ENCODE measurements around the gene UBL7.
"Not testable (repeated sequence)": the region's sequence is repeated elsewhere in the genome, so short reads cannot be mapped to it uniquely, and the experiment has no call there.

The UBL7 gene

DNA sequence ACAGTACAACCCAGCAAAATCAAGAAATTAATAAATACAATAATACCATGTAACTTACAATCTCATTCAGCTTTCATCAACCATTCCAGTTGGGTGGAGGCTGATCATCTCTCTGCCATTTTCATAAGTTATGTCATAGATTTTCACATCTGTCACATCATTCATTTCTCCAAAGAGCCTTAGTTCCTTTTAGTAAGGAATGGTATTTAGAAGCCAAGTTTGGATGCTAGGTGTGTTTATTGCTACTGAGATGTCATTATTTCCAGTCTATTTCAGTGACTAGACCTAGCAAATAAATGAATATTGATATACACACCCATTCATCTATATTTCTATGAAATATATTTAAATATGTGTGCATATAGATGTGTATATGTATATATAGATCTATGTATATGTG is 2.7 kb upstream of the UBL7 start:
- DNase-seq = no peak

DNA sequence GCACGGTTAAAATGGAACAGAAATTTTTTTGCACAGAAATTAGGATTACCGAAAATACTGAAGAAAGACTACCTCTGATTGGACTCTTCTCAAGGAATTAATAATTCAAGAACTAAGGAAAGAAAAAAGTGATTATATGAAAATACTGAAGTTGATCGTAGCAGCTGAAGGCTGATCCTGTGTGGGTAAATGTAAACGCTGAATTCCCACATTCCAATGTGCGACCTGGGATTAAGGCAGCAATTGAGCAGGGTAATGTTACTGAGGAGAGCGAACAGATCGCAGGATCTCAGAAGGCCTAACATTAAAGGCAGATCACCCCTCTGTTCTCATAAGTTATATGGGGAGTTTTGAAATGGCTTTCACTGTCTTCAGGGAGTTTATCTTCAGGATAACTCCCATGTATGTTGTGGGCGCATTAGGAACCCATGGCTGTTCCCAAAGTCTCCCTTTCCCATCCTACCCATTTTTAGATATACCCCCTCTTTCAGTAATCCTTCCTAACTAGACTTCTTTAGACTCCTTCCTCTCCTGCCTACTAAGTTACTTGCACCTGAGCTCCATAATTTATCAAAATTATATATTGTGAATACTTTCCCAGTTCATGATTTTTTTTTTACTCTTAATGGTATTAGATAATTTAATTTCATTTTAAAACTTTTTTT is 1.0 kb upstream of the UBL7 start:
- DNase-seq = no peak

DNA sequence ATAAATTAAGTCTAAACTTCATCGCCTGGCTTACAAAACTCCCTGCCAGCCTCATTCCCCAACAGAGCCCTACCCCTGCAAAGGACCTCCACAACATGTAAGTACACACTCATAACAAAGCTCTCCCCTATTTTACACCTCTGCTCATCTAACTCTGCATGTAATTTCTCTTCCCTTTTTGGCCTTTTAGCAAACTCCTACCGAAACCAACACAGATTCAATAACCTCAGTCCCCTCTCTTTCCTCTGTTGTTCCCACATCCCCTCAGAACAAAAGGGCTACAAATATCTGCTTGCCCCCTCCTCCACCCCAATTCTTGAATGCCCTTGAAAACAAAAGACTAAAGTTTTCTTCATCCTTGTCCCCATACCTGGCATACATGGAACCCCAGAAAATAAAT is 662 bp downstream of the UBL7 start:
- DNase-seq = no peak

DNA sequence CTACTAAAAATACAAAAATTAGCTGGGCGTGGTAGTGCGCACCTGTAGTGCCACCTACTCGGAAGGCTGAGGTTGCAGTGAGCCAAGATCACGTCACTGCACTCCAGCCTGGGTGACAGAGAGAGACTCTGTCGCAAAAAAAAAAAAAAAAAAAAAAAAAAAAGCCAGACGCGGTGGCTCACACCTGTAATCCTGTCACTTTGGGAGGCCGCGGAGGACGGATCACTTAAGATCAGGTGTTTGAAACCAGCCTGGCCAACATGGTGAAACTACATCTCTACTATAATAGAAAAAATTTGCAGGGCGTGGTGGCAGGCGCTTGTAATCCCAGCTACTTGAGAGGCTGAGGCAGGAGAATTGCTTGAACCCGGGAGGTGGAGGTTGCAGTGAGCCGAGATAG is 1.2 kb downstream of the UBL7 start:
- not testable (repeated sequence) for DNase-seq

DNA sequence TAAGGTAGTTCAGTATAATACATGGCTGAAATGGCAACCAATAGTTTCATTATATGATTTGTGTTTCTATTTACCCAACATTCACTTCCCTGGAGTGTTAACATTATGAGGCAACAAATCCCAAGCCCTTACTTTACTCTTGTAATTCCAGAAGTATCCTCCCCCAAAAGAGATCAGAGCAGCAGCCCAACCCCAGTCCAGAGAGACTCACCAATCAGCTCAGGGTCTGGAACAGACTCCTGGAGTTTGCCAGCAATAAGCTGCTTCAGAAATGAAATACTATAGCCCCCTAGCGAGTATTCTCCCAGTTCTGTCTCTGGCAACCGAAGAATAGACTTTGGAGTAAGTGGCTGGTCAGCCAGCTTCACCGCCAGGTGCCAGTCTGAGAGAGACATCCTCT is 2.5 kb downstream of the UBL7 start:
- DNase-seq = no peak

DNA sequence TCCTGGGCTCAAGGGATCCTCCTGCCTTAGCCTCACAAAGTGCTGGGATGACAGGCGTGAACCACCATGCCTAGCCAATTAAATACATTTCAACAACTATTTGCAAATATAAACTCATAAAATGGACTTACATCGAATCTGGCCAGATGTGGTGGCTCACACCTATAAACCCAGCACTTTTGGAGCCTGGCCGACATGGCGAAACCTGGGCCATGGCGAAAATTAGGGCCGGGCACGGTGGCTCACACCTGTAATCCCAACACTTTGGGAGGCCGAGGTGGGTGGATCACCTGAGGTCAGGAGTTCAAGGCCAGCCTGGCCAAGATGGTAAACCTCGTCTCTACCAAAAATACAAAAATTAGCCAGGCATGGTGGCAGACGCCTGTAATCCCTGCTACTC is 3.9 kb downstream of the UBL7 start:
- not testable (repeated sequence) for DNase-seq

DNA sequence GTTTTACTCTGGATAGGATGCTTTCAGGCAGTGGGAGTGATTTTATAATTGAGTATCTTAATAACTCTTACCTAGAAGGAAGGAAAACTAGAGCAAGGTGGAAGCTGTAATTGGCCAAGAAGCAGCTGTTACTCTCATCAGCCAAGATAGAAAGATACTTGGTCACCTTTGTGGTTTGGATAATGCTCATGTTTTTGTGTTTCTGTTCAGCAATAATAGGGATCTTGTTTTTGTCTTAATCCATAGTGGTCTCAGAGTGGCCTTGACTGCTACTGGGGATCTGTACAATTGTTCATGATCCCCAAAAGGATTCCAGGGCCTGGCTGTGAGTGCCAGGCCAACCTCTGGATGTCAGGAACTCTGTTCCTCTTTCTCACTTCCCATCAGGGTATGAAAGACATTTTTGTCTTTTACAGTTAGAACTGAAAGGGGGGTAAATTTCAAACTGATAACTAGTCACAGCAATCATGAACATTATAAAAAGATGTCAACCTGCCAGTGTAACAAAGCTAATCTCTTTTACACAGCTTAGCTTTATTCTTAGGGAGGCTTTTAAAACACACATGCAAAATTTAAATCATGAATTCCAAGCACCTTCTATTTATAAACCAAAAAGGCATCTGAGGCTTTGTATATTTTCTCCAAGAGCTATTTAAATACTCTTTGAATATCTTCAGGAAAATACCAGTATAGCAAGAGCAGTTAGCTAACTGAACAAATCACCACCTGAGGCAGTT is 6.0 kb downstream of the UBL7 start:
- DNase-seq = no peak

DNA sequence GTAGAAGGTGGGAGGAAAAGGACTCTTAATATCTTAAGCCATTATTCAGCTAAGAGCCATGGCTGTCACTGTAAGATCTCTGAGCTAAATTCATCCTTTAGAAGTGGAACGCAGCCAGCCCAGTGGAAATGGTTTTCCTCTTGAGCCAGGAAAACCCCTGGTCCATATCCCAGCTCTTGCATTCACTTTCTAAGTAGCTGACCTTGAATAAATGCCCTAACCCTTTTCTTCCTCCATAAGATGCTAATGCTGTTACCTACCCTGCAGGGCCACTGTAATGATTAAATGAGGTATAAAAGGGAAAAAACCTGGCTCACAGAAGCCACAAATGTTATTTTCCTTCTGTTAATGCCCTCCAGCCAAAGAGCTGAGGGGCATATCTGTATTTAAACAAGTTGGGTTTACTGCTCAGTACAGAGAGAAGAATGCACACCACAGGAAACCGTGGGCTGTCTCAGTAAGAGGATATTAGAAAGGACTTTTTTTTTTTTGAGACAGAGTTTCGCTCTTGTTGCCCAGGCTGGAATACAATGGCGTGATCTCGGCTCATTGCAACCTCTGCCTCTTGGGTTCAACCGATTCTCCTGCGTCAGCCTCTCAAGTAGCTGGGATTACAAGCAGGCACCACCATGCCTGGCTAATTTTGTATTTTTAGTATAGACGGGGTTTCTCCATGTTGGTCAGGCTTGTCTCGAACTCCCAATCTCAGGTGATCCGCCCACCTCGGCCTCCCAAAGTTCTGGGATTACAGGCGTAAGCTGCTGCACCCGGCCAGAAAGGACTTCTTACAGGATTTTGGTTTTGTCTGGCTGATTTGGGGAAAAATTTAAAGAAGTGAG is 6.8 kb downstream of the UBL7 start:
- no peak for DNase-seq

DNA sequence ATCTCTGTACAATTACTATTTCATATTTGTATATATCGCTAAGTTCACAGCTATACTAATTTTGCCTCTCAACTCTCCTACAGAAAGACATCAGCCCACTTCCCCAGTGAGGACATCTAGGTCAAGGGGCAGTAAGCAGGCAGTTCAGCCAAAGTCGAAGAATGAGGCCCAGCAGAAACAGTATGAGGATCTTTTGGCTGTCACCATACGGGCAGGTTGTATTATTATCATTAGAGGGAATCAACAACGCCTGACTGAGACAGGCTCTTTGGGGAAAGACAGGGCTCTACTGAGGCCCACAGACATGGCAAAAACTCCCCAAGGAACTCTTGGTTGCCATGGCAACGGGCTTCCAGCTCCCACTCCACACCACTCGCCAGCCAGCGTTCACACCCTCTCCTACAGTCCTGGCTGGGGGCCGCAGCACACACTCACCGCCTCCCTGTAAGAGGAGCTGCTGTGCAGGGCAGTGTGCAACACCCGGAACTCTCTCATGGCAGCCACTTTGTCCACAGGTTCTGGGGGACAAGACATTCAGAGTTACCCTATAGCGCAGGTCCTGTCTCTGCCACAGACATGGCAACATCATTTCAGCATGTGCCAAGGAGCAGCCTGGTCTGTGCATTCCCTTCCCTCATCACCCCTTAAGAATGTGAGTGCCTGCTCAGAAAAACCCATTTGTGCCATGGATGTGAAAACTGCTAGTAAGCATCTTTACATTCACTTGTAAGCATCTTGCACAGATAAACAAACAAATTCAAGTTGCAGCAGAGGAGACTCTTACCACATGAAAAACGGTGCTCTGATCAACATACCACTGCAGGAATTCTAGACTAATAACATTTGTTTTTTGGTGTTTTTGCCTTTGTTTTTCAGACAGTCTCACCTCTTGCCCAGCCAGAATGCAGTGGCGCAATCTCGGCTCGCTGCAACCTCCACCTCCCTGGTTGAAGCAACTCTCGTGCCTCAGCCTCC is 8.8 kb downstream of the UBL7 start:
- DNase-seq = no peak

DNA sequence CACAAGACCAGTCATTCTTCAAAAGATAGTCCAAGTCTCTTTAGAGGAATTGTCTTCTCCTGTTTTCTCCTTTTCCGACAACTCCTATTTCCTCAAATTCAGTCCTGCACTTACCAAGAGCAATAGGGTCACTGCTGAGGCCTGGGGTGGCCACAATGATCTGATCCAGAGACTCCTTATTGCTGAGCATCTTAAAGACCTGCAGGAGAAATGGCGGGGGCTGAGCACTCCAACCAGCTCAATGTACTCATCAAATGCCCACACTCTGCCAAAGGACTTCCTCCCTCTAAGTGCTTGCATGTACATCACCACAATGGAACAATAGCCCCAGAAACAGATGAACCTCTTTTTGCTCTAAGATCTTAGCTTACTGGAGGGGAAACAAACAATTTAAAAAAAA is 9.6 kb downstream of the UBL7 start:
- DNase-seq = no peak

DNA sequence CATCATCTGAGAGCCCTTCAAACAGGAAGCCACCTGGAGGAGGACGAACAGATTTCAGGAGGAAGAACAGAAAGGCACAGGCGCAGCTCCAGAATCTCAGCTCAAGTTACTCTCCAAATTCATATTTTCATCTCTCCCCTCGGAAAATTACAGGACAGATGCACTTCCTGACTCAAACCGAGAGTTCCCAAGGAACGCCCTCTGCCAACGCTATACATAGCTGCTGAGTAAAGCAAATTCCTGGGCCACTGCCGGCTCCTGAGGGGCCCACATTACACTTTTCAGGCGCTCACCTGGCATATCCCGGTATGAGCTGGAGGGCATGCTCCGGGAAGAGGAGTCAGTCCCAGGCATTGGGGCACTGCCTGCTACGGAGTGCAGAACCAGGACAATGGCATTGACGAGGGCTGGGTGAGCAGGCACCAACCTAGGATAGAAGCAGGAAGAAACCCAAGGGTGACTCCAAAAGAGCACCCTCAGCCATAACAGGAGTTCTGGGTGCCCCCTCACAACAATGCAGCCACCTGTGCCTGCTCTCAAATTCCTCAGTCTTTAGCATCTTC is 11.2 kb downstream of the UBL7 start:
- DNase-seq = no peak

DNA sequence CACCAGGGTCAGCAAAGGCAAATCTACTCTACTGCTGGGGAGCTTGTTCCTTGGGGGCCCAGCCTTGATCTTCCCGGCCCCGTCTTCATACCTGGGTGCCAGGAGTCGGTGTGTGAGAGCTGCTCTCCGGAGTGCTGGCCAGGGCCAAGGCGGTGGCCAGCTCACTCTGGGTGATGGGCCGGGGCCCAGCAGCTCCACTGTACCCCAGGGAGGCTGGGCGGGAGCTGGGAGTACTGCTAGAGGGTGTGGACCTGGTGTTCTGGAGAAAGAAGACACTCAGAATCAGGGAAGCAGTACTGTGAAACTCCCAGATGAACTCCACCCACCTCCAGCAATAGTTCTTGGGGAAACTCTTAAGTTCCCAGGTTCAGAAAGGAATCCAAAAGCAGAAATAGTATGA is 11.9 kb downstream of the UBL7 start:
- no peak for DNase-seq

DNA sequence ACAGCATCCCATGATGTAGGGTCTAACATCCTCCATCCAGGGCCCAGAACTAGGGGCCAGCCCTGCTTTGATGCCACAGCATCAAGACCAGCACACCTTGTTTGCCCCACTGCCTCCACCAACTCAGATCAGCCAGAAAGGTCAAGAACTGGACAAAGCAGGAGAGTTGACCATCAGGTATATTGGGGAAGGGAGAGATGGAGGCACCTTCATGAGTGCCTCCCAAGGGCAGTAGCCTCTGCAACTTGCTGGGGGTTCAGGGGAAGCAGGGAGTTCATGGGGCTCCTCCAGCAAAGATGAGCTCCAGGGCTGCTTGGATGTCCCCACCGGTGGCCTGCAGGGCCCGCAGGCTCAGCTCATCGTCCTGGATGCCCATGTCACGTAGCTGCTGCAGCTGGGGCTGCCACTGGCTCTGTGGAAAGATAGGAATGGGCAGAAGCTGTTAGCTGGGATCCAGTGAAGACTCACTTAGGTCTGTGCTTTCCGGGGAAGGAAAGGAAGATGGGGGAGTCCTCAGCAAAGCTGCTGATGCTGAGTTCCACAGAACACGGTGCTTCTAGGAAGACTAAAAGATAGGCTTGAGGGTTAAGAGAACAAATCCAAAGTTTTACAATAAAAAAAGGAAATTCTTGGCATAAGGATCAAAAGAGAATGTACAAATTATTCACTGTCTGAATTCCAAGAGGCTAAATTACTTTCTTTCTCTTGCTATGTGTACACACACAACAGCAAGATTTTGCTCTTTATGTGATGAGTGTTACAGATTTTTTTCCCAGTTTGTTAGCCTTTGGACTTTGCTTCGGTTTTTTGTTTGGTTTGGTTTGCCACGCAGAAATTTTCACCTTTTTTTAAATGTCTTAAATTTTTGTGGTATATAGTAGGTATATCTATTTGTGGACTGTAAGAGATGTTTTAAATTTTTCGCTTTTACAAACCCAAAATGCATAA is 14.9 kb downstream of the UBL7 start:
- DNase-seq = no peak

DNA sequence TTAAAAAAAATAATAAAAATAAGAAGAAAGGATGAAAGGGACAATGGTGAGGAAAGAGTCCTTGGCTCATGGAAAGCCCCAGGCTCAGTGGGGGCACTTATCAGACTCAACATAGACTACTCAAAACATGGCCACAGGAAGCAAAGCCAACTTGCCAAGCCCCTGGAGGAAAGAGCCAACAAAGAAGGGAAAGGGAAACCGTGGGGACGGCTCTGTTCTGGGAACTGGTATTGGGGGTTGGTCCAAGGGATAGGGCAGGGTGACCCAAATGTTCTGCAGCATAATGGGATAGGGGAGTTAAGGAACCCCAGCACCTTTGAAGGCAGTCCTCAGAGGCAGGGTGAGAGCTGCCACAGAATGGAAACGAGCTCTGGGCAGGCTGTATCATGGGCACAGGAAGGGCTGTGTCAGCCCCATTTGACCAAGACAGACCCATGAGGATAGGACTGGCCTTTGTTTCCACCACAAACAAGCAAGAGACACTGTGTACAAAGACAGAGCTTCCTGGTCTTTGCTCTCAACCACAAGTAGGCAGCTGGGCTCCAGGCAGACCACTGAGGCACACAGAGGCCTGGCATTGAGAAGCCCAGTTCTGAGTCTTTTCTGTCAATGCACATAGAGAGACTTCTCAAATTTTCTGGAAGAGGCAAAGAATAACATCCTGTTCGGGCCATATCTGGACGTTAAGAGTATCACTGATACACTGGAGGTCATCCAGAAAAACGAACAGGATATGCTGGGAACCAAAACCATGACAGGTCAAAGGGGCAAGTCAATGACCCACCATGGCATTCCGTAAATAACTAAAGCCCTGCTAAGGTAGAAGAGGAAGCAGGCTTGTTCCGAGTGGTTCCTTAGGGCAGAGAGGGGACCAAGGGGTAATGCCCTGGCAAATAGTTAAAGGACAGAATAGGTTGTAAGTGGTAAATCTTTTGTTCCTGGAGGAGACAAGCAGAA is 16.6 kb downstream of the UBL7 start:
- DNase-seq = no peak

DNA sequence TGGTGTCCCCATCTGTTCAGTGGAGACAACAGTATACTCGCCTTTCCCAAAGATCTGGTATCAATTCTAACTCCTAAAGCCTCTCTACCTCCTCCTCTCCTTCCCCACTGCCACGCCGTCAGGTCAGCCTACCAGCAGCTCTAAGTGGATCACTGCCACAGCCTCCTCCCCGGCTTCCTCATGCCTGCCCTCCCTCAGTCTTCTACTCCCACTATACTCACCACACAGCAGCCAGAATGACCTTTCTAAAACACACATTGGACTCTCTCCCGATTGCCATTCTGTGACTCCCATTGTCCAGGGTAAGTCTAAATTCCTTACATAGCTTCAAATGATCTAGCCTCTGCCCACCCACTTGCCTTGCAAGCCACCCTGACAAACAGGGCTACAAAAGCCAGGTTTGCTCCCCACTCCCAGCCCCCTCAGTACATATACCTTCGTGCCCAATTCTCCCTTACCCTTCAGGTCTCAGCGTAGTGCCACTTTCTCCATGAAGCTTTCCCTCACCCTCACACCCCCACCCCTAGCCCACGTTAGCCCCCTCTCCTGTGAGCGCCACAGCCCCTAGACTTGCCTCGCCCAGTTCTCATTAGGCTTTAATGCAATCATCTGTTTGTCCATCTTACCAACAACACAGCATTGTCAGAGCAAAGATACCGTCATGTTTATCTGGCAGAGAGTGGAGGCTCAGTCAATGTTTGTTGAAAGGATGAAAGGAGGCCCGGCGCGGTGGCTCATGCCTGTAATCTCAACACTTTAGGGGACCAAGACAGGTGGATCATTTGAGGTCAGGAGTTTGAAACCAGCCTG is 17.7 kb downstream of the UBL7 start:
- DNase-seq = no peak

DNA sequence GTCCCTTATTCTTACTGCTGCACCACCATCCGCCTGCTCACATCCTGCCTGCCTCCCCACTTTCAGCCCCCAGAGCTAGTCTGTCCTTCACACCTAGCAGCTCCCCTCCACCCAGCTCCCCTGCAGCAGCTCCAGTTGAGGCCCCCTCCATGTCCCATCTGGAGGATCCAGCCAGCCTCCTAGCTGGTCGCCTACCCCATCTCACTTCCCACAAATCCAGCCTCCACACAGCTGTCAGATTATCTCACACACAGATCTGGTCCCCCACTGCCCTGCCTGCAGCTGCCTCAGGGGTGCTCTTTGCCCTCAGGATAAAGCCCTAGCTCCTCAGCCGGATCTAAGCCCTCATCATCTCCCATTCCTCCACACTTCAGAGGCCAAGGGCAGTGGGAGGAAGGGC is 18.4 kb downstream of the UBL7 start:
- no peak for DNase-seq

DNA sequence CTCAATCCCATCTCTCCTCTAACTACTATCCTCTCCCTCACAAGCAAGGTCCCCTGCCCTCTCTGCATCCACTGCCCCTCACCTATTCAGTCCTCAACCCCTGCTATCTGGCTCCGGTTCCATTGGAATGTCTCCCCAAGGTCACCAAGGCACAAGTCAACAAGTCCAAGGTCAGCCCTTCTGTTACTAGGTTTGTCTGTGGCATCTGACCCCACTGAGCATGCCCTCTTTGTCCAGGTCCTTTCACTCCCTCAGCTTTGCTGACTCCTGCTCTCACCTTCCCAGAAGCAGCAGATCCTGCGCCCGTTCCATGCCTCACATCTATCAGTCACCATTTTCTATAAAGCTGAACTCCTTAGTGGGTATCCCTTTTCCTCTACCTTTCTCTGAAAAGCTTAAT is 18.9 kb downstream of the UBL7 start:
- no peak for DNase-seq

DNA sequence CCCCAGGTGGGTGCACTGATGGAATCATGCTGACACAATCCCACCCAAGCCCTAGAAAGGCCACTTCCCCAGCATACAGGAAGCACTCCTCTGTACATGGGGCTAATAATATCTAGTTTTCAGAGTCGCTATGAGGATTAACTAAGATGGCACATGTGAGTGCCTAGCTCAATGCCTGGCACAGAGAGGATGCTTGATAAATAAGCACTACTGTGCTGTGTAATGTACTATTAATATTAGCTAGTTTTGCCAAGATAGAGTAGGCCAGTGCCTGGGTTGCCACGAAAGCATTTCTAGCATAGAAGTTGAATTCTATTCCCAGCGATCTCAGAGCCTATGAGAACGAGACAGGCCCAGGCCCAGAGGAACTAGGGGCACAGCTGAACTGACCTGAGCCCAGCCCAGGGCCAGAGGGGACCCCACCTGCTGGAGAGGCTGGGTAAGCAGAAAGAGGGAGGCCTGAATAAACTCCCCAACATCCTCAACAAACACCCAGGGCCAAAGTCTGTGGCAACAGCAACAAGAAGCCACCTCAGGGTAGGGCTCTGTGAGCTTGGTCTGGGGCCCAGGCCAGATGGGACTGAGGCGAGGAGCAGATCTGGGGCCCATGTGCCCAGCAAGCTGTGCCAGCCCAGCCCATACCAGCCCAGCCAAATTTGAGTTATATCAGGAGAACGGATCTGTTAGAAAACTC is 19.6 kb downstream of the UBL7 start:
- DNase-seq = no peak
